Brain microvascular endothelial cell (primary cell): ENCODE measurements around the gene GOT1.

ENCODE experiments used
- DNase-seq: peaks from one replicate; pipeline ENCODE4 v3.0.0-alpha.2; 2020
- H3K27ac ChIP-seq: fragments of 250-450 bp; sonication (Bioruptor Pico); 2 replicates; pipeline ENCODE4 v1.5.1; 2020; ENCODE audit warnings: mild to moderate bottlenecking, moderate library complexity
- H3K27me3 ChIP-seq: fragments of 250-450 bp; sonication (Bioruptor Pico); replicated peaks from 2 replicates; pipeline ENCODE4 v1.5.1; 2020; ENCODE audit warnings: mild to moderate bottlenecking
- H3K36me3 ChIP-seq: fragments of 250-450 bp; sonication (Bioruptor Pico); replicated peaks from 2 replicates; pipeline ENCODE4 v1.5.1; 2020; ENCODE audit warnings: mild to moderate bottlenecking
- H3K4me3 ChIP-seq: 2 replicates; pipeline ENCODE4 v1.5.1; 2011; ENCODE audit warnings: low read depth, mild to moderate bottlenecking, control low read depth, low read length, moderate library complexity
- in situ Hi-C: cut with HindIII; loops from 2 replicates; pipeline ENCODE4 v1.10.0; 2017; ENCODE audit warnings: low sequenced_read_pairs, low pct_ligation_motif_present
- TF ChIP-seq, protein P1 (sequence below): IDR thresholded peaks from 2 replicates; pipeline ENCODE4 v1.5.1; 2011; ENCODE audit warnings: low read depth, mild to moderate bottlenecking, moderate library complexity, low read length, control low read depth, inconsistent platforms; ENCODE audit errors: missing control alignments

Gene GOT1

DNA sequence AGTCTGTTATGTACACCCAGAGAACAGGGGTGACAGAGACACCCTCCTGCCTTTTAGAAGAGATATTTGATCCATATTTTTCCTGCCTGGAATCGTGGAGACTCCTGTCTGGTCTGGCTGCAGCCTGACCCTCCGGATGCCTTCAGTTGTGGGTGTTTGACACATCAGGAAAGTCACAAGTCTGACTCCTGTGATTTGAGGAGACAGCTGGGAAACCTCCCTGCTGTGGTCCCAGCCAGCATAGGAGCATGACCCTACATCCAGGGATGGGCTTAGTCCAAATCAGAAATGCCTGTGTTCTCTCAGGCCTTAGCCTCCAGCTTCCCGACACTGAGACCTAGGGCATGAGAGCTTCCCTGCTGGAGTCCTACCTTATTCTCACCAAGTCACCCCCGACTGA is 43.4 kb downstream of the GOT1 start:
- Histone ChIP-seq H3K27me3 (no peaks in the 10 kb centered on the region), H3K27ac (no peak overlapping the region), H3K4me3 (no peak overlapping the region), H3K36me3 (no peaks in the 10 kb centered on the region)
- TF ChIP-seq, protein P1, sequence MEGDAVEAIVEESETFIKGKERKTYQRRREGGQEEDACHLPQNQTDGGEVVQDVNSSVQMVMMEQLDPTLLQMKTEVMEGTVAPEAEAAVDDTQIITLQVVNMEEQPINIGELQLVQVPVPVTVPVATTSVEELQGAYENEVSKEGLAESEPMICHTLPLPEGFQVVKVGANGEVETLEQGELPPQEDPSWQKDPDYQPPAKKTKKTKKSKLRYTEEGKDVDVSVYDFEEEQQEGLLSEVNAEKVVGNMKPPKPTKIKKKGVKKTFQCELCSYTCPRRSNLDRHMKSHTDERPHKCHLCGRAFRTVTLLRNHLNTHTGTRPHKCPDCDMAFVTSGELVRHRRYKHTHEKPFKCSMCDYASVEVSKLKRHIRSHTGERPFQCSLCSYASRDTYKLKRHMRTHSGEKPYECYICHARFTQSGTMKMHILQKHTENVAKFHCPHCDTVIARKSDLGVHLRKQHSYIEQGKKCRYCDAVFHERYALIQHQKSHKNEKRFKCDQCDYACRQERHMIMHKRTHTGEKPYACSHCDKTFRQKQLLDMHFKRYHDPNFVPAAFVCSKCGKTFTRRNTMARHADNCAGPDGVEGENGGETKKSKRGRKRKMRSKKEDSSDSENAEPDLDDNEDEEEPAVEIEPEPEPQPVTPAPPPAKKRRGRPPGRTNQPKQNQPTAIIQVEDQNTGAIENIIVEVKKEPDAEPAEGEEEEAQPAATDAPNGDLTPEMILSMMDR = no peak
- no peak for DNase-seq
- in situ Hi-C loops = no loop called here

DNA sequence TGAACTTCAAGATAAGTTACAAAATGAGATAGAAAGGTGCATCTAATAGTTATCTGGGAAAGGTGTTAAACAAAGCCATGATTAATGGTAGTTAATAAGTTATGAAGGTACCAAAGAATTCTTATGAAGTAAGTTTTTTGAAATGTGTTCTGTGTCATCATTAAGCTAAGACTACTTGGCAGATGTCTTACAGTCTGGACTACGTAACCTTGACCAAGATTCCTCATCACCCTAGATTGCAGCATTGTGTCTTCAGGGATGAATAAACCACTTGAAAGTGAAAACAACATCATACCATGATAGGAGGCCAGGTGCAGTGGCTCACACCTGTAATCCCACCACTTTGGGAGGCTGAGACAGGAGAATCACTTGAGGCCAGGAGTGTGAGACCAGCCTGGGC is 48.2 kb downstream of the GOT1 start:
- DNase-seq = no peak
- H3K4me3 ChIP-seq = no peak overlapping the region

DNA sequence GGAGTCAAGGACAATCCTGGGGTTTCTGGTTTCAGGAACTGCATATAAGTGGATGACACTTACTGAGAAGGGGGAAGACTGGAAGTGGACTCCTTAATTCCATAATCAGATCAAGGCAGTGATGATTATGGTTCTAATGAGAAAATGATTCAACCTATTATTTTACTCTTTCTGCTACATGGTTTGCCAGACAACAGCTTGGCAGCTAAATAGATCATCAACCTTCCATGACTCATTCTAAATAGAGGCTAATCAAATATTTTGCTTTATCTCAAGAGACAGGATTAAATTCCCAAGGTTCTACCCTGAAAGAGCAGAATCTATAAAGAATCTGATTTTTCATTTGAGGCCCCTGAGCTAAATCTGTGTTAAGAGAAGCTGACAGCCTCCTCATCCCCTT is 55.0 kb downstream of the GOT1 start:
- H3K27me3 ChIP-seq = no peaks in the 10 kb centered on the region
- no peak overlapping the region for H3K4me3 ChIP-seq
- in situ Hi-C loops = no loop called here
- TF ChIP-seq, protein P1 = no peak
- no peaks in the 10 kb centered on the region for H3K36me3 ChIP-seq
- DNase-seq = no peak
- H3K27ac ChIP-seq = no peak overlapping the region

More for the DNA sequence above, 48.2 kb downstream of the GOT1 start:
- Histone ChIP-seq H3K36me3 (no peaks in the 10 kb centered on the region), H3K27ac (no peak overlapping the region), H3K27me3 (no peaks in the 10 kb centered on the region)
- in situ Hi-C loops = no loop called here
- TF ChIP-seq, protein P1 = no peak

DNA sequence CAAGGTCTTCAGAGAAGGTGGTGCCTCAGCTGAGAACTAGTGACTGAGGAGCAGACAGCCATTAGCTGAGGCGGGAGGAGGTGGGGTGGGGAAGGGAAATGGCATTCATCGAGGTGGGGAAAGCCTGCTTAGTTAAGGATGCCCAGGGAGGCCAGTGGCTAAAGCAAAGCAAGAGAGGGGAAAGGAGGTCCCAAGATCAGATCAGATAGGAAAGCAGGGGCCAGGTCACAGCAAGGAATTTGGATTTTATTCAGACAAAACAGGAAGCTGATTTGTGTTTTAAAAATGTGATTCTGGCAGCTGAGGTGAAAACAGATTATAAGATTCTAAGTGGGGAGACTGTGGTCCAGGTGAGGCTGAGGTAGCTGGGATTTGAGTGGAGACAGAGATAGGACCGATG is 55.5 kb downstream of the GOT1 start:
- Histone ChIP-seq H3K4me3 (no peak overlapping the region), H3K36me3 (no peaks in the 10 kb centered on the region), H3K27ac (no peak overlapping the region), H3K27me3 (no peaks in the 10 kb centered on the region)
- TF ChIP-seq, protein P1 = no peak
- in situ Hi-C loops = no loop called here
- no peak for DNase-seq

DNA sequence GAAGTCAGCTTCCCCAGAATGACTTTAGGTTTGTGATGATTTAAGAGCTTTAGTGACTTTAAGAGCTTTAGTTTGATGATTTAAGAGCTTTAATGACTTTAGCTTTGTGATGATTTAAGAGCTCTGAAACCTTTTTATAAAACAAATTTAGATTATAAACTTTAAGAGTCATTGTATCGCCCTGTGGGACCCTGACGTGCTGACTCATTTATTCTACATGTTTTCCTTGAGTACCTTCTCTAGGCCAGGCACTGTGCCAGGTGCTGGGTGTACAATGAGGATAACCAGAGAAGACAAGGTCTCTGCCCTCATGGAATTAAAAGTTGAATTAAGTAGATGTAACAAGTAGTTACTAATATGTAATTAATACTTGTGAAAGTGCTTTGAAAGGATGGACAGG is 55.9 kb downstream of the GOT1 start:
- in situ Hi-C loops = no loop called here
- H3K4me3 ChIP-seq = no peak overlapping the region
- no peaks in the 10 kb centered on the region for H3K27me3 ChIP-seq
- no peak overlapping the region for H3K27ac ChIP-seq
- no peak for DNase-seq
- no peaks in the 10 kb centered on the region for H3K36me3 ChIP-seq
- TF ChIP-seq, protein P1 = no peak

DNA sequence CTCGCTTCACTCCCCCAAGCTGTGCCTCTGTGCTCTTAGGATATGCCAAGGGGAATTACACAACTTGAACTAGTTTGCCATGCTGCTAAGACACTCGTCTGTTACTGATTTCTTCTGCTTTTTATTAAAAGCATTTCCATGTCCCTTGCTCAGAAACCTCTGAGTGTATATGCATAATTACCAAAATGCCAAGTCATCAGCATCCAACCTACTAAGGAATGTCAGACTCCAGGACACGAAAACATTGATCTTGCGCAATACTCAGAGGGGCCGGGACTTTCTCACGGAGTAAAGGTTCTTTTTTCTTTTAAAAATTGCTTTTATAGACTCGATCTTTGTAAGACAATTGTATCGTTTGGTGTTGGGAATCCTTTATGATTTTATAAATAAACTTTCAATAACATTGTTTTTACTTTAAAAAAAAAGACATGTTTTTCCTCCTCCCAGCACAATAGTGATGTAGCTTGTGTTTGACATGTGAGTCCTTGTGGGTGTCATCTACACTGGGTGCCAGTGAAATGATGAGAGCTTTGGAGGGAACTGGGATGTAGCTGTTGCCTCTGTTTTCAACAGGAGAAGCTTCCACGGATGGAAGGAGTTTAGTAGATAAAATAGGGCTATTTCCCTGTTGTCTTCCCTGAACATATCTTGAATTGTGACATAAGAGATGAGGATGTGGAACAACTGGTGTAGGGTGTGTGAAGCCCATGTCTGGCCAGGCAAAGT is 57.7 kb downstream of the GOT1 start:
- H3K27ac ChIP-seq = no peak overlapping the region
- in situ Hi-C loops = no loop called here
- DNase-seq = peak; percentile 21
- H3K36me3 ChIP-seq = no peaks in the 10 kb centered on the region
- H3K4me3 ChIP-seq = no peak overlapping the region
- no peaks in the 10 kb centered on the region for H3K27me3 ChIP-seq
- TF ChIP-seq, protein P1 = no peak
